Gastroesophageal sphincter (tissue), 4 donors: ENCODE measurements around the gene SPTB. TPM values are rescaled to one million over a fixed set of nuclear protein-coding genes. Genes with fewer than 3 reads are reported as not detected.

Experiments used
- ATAC-seq: fragments of 150-250 bp; one replicate; pipeline ENCODE4 v1.9.1; 2016; ENCODE audit warnings: mild to moderate bottlenecking, moderate library complexity
- H3K27ac ChIP-seq, 4 donors: fragments of 200-600 bp; sonication (generic) in 3 of 4; 1 replicate in 3 of 4; 2 replicates in 1 of 4; pipeline ENCODE4 v1.5.1; 2016 to 2019
- H3K27me3 ChIP-seq: fragments of 200-600 bp; sonication (generic); one replicate; pipeline ENCODE4 v1.5.1; 2019
- H3K36me3 ChIP-seq, 2 donors: fragments of 200-600 bp; sonication (generic); one replicate each; pipeline ENCODE4 v1.5.1; 2019; ENCODE audit warnings: control low read depth in 1 of 2
- H3K4me1 ChIP-seq, 3 donors: fragments of 200-600 bp; sonication (generic); 1 replicate in 2 of 3; 2 replicates in 1 of 3; pipeline ENCODE4 v1.5.1; 2016 to 2019; ENCODE audit warnings: control low read depth in 2 of 3
- H3K4me3 ChIP-seq, 2 donors: fragments of 200-600 bp; sonication (generic); one replicate each; pipeline ENCODE4 v1.5.1; 2019; ENCODE audit warnings: mild to moderate bottlenecking in 1 of 2, moderate library complexity in 1 of 2
- H3K9me3 ChIP-seq, 3 donors: fragments of 200-600 bp; sonication (generic); one replicate each; pipeline ENCODE4 v1.5.1; 2017 to 2019; ENCODE audit warnings: control low read depth in 2 of 3
- CTCF ChIP-seq, 4 experiments: fragments of 200-600 bp in 2 of 4; fragments of 450-650 bp in 2 of 4; sonication (generic) in 1 of 4; IDR thresholded peaks; one replicate each; pipeline ENCODE4 v1.5.1; 2017 to 2019; ENCODE audit warnings: antibody characterized with exemption in 4 of 4, mild to moderate bottlenecking in 2 of 4, moderate library complexity in 2 of 4
- EP300 ChIP-seq: sonication (generic); formaldehyde crosslinking; IDR thresholded peaks from one replicate; pipeline ENCODE4 v1.6.1; 2017; ENCODE audit warnings: antibody characterized with exemption, mild to moderate bottlenecking
- POLR2A ChIP-seq, 2 donors: fragments of 450-650 bp; IDR thresholded peaks; one replicate each; pipeline ENCODE4 v1.6.1; 2017; ENCODE audit warnings: antibody characterized with exemption in 2 of 2, mild to moderate bottlenecking in 2 of 2, moderate library complexity in 1 of 2
- POLR2AphosphoS5 ChIP-seq: sonication (generic); formaldehyde crosslinking; IDR thresholded peaks from one replicate; pipeline ENCODE4 v1.6.1; 2017; ENCODE audit warnings: antibody characterized with exemption
- WGBS, 2 donors: methylation state at CpG; one replicate each; pipeline ENCODE4 v1.1.5; 2018; ENCODE audit warnings: low coverage in 1 of 2; 5-methylcytosine and 5-hydroxymethylcytosine counted together
- total RNA-seq, 4 donors: library from RNA; depleted of rRNA; stranded (reverse); fragments of >200 nt; gene quantifications; one replicate each; pipeline ENCODE4 v1.1.0, GENCODE V29; 2016

SPTB gene
- total RNA-seq, 4 donors from 2014 or later = 0.62 to 3.1 (median 1.0) TPM

- no peak for ATAC-seq
- Histone ChIP-seq H3K36me3 (no peaks in the 10 kb centered on the region), H3K27ac (no peak overlapping the region), H3K9me3 (no peaks in the 10 kb centered on the region), H3K27me3 (peaks cover 18% of the 10 kb centered on the region), H3K4me1 (no peaks in the 10 kb centered on the region), H3K4me3 (no peak overlapping the region)
- TF ChIP-seq POLR2A (IDR thresholded peaks at IDR 0.05) (no peak), POLR2AphosphoS5 (no peak), EP300 (no peak)
- WGBS, 2 donors = 51 to 82% methylated on average over 4 to 8 of the region's 11 CpGs
These were observed 22.9 kb downstream of the SPTB start for GRCh38 chr14:64856529-64857445.

- Histone ChIP-seq H3K27me3 (peaks cover 18% of the 10 kb centered on the region), H3K4me3 (no peak overlapping the region), H3K36me3 (no peaks in the 10 kb centered on the region), H3K9me3 (no peaks in the 10 kb centered on the region), H3K27ac (no peak overlapping the region), H3K4me1 (no peaks in the 10 kb centered on the region)
- TF ChIP-seq EP300 = no peak
- no peak for TF ChIP-seq POLR2AphosphoS5
- TF ChIP-seq POLR2A (IDR thresholded peaks at IDR 0.05) = no peak
- no peak for TF ChIP-seq CTCF (IDR thresholded peaks at IDR 0.05)
- 14 to 64% methylated on average over 2 to 4 of the region's 6 CpGs for WGBS, 2 donors
- ATAC-seq = no peak
These were observed 23.8 kb downstream of the SPTB start for GRCh38 chr14:64855721-64856528.

- no peak for TF ChIP-seq CTCF (IDR thresholded peaks at IDR 0.05)
- no peak for TF ChIP-seq EP300
- TF ChIP-seq POLR2A (IDR thresholded peaks at IDR 0.05) = no peak
- no peak for TF ChIP-seq POLR2AphosphoS5
- Histone ChIP-seq H3K9me3 (no peaks in the 10 kb centered on the region), H3K27ac (no peak overlapping the region), H3K36me3 (no peaks in the 10 kb centered on the region), H3K4me1 (no peaks in the 10 kb centered on the region), H3K27me3 (peaks cover 15% of the 10 kb centered on the region), H3K4me3 (no peak overlapping the region)
- 70 to 77% methylated on average over 3 to 5 of the region's 5 CpGs for WGBS, 2 donors
- ATAC-seq = no peak
These were observed 29.2 kb downstream of the SPTB start for GRCh38 chr14:64850369-64851137.

- 83 to 91% methylated on average over 1 to 3 of the region's 4 CpGs for WGBS, 2 donors
- ATAC-seq = no peak
- no peaks in the 10 kb centered on the region for H3K4me1 ChIP-seq
- no peaks in the 10 kb centered on the region for H3K9me3 ChIP-seq
- TF ChIP-seq POLR2AphosphoS5 (no peak), POLR2A (IDR thresholded peaks at IDR 0.05) (no peak), CTCF (IDR thresholded peaks at IDR 0.05) (no peak), EP300 (no peak)
- no peak overlapping the region for H3K4me3 ChIP-seq
- H3K36me3 ChIP-seq = no peaks in the 10 kb centered on the region
- peaks cover 16% of the 10 kb centered on the region for H3K27me3 ChIP-seq
- H3K27ac ChIP-seq = no peak overlapping the region
These were observed 29.8 kb downstream of the SPTB start for GRCh38 chr14:64849940-64850339.

- WGBS, 2 donors = 72 to 84% methylated on average over 3 of the region's 3 CpGs
- H3K27me3 ChIP-seq = peaks cover 23% of the 10 kb centered on the region
These were observed 31.5 kb downstream of the SPTB start for GRCh38 chr14:64848239-64848638.

More at GRCh38 chr14:64848239-64848638, 31.5 kb downstream of the SPTB start:
- no peaks in the 10 kb centered on the region for H3K4me1 ChIP-seq
- H3K36me3 ChIP-seq = no peaks in the 10 kb centered on the region
- no peaks in the 10 kb centered on the region for H3K9me3 ChIP-seq
- H3K27ac ChIP-seq = no peak overlapping the region
- H3K4me3 ChIP-seq = no peak overlapping the region
- TF ChIP-seq POLR2AphosphoS5 (no peak), EP300 (no peak), POLR2A (IDR thresholded peaks at IDR 0.05) (no peak), CTCF (IDR thresholded peaks at IDR 0.05) (no peak)
- ATAC-seq = no peak
